Epithelial cell of prostate (primary cell): Measurements from ENCODE around the gene UGT1A5.

Source experiments
- DNase-seq: peaks from one replicate; pipeline ENCODE4 v3.0.0-alpha.2; 2011; ENCODE audit warnings: low read depth, low spot score
- H3K27ac ChIP-seq: fragments of 450-650 bp; 2 replicates; pipeline ENCODE4 v1.5.1; 2017; ENCODE audit warnings: mild to moderate bottlenecking

Gene UGT1A5

GRCh38 chr2:233801357-233802131, 88.8 kb downstream of the UGT1A5 start:
- DNase-seq = no peak
- H3K27ac ChIP-seq = no peak overlapping the region

- no peak for DNase-seq
- no peak overlapping the region for H3K27ac ChIP-seq
Observed at GRCh38 chr2:233802132-233802815, 89.6 kb downstream of the UGT1A5 start.

DNA sequence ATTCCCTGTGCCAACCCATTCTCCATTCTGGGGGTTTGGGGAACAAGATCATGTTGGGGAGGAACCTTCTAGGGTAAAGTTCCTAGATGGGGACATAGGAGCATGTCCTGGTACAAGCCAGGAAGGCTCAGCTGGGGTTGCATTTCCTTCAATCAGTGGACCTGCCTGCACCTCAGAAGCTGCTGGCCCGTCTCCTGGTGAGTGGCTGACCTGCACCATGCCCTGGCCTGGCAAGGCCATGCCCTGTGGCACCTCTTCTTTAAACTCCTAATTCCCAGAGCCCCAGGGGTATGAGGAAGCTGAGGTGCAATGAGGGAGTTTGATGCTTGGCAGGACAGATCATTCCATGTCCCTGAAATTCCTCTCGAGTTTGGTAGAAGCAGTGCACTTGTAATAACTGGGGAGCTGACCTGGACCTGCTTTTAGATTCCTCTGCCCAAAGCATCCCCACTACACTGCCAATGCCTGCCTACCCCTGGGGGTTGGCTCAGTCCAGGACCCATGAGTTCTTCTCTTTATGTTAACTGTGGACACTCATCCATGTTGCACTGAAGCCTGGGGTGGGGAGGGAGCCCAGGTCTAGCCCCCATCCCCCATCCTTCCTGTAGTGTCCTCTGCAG, 90.7 kb downstream of the UGT1A5 start:
- DNase-seq = no peak
- H3K27ac ChIP-seq = no peak overlapping the region

GRCh38 chr2:233803994-233804393, 91.3 kb downstream of the UGT1A5 start:
- no peak for DNase-seq
- H3K27ac ChIP-seq = no peak overlapping the region

DNA sequence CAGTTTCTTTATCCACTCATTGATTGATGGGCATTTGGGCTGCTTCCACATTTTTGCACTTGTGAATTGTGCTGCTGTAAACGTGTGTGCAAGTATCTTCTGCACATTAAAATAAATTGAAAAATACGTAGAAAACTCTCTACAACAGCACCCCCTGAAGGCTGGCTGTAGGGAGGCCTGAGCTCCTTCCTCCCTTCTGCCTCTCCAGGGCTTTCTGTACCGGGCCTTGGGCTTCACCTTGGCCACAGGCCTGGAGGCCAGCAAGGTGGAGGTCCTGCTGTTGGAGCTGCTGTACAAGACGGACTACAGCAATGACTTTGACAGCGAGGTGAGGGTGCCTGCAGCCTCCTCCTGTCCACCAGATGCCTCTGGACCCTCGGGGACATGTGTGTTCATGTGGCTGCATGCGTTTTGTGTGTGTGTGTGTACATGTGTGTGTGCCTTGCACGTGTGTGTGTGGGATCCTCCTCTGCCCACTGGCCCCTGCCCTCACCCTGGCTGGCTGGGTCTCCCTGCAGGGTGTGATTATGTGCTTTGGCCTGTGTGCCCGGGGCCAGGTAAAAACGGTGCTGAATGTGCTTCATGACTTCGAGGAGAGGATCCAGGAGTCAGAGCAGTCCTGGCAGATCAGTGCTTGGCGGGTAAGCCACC, 94.6 kb downstream of the UGT1A5 start:
- no peak overlapping the region for H3K27ac ChIP-seq
- no peak for DNase-seq

DNA sequence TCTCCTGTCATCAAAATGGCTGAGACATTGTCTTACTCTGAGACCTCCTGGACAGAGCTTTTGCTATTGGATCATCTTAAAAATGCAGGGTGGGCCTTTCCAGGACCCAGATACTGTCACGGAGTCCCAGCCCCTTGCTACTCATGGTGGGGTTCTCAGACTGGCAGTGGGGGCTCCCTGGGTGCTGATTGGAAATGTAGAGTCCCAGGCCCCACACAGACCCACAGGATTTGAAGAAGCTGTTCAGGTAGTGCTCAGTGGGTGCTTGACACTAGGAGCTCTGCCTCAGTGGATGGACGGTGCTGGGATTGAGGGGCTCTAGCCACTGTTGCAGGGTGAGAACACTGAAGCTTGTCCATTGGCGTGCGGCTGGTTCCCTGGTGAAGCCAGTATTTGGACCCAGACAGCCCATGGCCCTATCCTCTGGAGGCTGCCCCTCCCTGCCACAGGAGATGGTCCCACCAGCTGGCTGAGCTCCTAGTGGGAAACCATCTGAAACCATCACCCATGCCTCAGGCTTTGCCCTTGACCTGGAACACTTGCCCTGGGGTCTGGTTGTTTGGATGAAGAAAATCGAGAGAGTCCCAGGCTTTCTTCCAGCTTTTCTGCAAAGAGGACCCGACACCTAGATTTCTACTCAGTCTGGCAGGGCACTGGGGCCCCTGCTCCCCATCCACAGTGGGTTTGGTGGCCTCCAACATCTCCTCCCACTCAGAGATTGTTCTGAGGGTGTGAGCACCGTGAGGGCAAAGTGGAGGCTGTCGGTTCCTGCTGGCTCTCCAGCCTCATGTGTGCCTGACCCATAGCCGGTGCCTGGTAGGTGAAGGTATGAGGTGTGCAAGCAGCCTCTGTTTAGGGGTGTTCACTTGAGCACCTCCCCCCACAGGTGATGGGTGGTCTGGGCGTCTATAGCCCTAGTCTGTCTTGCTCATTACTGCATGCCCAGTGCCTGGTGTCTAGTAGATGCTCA, 95.5 kb downstream of the UGT1A5 start:
- DNase-seq = no peak
- no peak overlapping the region for H3K27ac ChIP-seq

DNA sequence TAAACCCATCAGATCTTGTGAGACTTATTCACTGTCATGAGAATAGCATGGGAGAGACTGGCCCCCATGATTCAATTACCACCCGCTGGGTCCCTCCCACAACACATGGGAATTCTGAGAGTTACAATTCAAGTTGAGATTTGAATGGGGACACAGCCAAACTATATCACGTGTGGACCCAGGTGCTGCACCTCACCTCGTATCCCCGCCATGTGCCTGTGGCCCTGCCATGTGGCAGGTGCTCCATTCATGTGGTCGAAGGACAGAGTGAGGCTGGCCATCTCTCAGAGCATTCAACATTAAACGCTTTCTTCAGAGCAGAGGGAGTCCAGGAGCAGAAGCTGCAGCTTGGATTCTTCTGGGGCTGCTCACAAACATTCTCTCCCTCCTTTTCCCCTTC, 97.7 kb downstream of the UGT1A5 start:
- H3K27ac ChIP-seq = no peak overlapping the region
- DNase-seq = no peak

DNA sequence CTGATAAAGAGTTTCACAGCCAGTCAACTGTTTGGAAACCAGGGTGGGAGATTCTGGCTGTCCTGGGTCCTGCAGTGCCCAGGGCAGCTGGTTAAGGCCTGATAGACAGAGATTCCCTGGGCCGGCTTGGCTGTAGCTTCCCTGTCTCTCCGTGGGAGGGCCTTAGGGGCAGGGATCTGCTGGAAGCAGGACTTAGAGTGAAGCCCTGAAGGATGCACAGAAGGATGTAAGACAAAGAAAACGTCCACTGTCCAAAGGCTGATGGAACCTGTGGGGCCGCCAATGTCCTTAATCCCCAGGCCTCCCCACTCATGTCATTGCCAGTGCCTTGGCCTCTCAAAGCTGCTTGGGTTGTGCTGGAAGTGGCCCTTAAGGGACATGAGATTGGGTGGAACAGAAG, 98.4 kb downstream of the UGT1A5 start:
- no peak for DNase-seq
- H3K27ac ChIP-seq = no peak overlapping the region

- H3K27ac ChIP-seq = no peak overlapping the region
- DNase-seq = no peak
Observed at GRCh38 chr2:233811732-233812131, 99.0 kb downstream of the UGT1A5 start.

GRCh38 chr2:233813236-233814055, 100.7 kb downstream of the UGT1A5 start:
- no peak overlapping the region for H3K27ac ChIP-seq
- DNase-seq = no peak

DNA sequence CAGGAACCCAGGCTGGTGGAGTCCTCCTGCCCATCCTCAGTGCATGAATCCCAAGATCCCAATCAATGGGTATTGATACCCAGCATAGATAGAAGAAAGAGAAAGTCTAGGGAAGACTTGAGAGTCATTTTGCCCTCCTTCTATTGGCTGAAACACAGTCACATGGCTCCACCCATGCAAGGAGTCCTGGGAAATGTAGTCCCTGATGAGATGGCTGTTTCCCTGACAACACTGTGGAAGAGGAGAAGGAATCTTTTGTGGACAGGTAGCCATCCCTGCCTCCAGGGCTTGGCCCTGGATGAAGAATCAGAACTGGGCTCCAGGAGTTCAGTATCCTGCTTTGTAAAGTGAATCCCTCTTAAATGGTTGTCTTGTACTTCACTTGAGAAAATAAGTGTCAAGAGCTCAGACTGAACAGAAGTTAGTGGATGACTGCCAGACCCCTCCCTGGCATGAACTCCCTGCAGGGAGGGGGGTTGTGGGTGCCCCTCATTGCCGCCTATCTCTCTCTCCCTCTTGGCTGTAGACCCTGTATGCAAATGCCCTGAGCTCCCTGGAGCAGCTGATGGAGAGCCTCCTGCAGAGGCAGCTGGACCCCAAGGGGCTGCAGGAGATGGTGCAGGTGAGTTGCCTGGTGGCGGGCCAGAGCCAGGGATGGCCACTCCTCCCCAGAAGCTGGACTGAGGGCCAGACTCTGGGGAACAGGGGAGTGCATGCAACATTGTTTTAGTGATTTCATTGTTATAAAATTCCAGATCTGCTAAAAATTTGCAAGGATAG, 101.5 kb downstream of the UGT1A5 start:
- no peak for DNase-seq
- no peak overlapping the region for H3K27ac ChIP-seq

GRCh38 chr2:233815861-233816260, 103.2 kb downstream of the UGT1A5 start:
- H3K27ac ChIP-seq = no peak overlapping the region
- DNase-seq = no peak

DNA sequence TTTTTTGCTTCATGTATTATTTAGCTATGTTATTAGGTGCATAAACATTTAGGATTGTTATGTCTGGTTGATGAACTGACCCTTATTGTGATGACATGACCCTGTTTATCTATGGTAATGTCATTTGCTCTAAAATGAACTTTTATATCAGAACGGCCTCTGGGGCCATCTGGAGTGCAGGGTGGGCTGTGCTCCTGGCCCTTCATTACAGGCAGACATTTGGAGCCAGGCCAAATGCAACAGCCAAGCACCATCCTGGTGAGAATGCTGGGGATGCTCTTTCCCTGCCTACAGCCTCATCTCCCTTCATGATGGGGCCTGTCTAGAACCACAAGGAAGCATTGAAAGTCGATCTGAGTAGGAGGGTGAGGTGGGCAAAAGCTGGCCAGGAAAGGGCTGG, 103.6 kb downstream of the UGT1A5 start:
- DNase-seq = no peak
- H3K27ac ChIP-seq = no peak overlapping the region

DNA sequence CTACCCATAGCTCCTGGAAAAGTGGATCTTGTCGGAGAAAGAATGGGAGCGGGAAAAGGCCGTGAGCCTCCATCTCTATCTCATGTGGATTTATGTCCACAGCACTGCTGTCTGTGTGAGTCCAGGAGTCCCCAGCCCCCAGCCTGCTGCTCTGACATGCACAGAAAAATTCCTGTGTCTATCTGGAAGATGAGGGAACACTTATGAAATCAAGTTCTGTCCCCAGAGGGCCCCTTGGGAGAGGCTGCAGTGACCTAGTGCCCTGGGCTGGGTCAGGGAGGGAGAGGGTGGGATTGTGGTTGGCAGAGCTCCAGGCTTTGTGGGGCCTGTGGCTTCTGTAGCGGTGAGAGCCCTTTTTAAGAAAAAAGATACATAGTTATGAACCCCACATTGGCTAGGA, 104.1 kb downstream of the UGT1A5 start:
- DNase-seq = no peak
- no peak overlapping the region for H3K27ac ChIP-seq

- H3K27ac ChIP-seq = no peak overlapping the region
- DNase-seq = no peak
Observed at GRCh38 chr2:233817361-233817911, 104.7 kb downstream of the UGT1A5 start.

- no peak for DNase-seq
- H3K27ac ChIP-seq = no peak overlapping the region
Observed at GRCh38 chr2:233817995-233818638, 105.4 kb downstream of the UGT1A5 start.
